T1000 (cell line): Measurements from ENCODE around the gene JAK1.
"Not testable (repeated sequence)": the region's sequence is repeated elsewhere in the genome, so short reads cannot be mapped to it uniquely, and the experiment has no call there.

Experiments
- DNase-seq: peaks from one replicate; lab custom pipeline; 2025; ENCODE audit warnings: mixed read lengths; lab: John Stamatoyannopoulos, UW

JAK1 gene

GRCh38 chr1:64838486-64838885 lies 127.9 kb downstream of the JAK1 start:
- no peak for DNase-seq

- no peak for DNase-seq
Measured at GRCh38 chr1:64836802-64837201, 129.5 kb downstream of the JAK1 start.

GRCh38 chr1:64834734-64835133 lies 131.6 kb downstream of the JAK1 start:
- DNase-seq: no peak

- no peak for DNase-seq
Measured at GRCh38 chr1:64830030-64830651, 136.2 kb downstream of the JAK1 start.

- no peak for DNase-seq
Measured at GRCh38 chr1:64829411-64830029, 136.8 kb downstream of the JAK1 start.

GRCh38 chr1:64828829-64829228 lies 137.5 kb downstream of the JAK1 start:
- DNase-seq: no peak

- no peak for DNase-seq
Measured at GRCh38 chr1:64826991-64827390, 139.4 kb downstream of the JAK1 start.

- DNase-seq: peak; percentile 50
Measured at GRCh38 chr1:64823691-64824476, 142.5 kb downstream of the JAK1 start.

- no peak for DNase-seq
Measured at GRCh38 chr1:64822621-64823020, 143.7 kb downstream of the JAK1 start.

GRCh38 chr1:64820572-64820971 lies 145.8 kb downstream of the JAK1 start:
- DNase-seq: not testable (repeated sequence)

- DNase-seq: not testable (repeated sequence)
Measured at GRCh38 chr1:64817364-64817763, 149.0 kb downstream of the JAK1 start.

- DNase-seq: no peak
Measured at GRCh38 chr1:64814427-64814826, 151.9 kb downstream of the JAK1 start.

- DNase-seq: no peak
Measured at GRCh38 chr1:64811131-64811530, 155.2 kb downstream of the JAK1 start.

- no peak for DNase-seq
Measured at GRCh38 chr1:64810001-64810400, 156.3 kb downstream of the JAK1 start.

- DNase-seq: no peak
Measured at GRCh38 chr1:64809309-64809708, 157.0 kb downstream of the JAK1 start.

GRCh38 chr1:64801851-64802523 lies 164.4 kb downstream of the JAK1 start:
- DNase-seq: no peak

GRCh38 chr1:64798872-64799271 lies 167.5 kb downstream of the JAK1 start:
- DNase-seq: no peak

- DNase-seq: no peak
Measured at GRCh38 chr1:64790832-64791487, 175.4 kb downstream of the JAK1 start.
